ENCODE results near the gene MTHFSD. TPM values are rescaled to one million over a fixed set of nuclear protein-coding genes. Genes with fewer than 3 reads are reported as not detected.

MTHFSD gene
- total and polyA plus RNA-seq, 10 donors = 9.1 to 32.1 (median 18.0) TPM

- Histone ChIP-seq H3K4me3 (no peak overlapping the region), H3K4me1 (no peaks in the 10 kb centered on the region), H3K9me3 (no peaks in the 10 kb centered on the region), H3K36me3 (no peaks in the 10 kb centered on the region), H3K27ac (no peak overlapping the region), H3K27me3 (replicated peaks in 1 of 7) (peaks cover 0 to 71% (median 17%) of the 10 kb centered on the region in 7 donors)
- intact Hi-C loops (cut with DNase I; ENCODE audit: low total_unique reads) = no loop called here
- TF ChIP-seq POLR2A (IDR thresholded peaks at IDR 0.05) (no peak), POLR2AphosphoS5 (IDR thresholded peaks at IDR 0.05) (no peak), CTCF (IDR thresholded peaks at IDR 0.05 in 8 of 11, conservative IDR thresholded peaks at IDR 0.05 in 3 of 11) (no peak)
- no peak for DNase-seq
- WGBS, 5 donors = 82 to 89% (median 82%) methylated on average over 18 of the region's 18 CpGs
Observed at GRCh38 chr16:86597126-86597879, 42.3 kb upstream of the MTHFSD start.

- H3K27ac ChIP-seq = no peak overlapping the region
- peaks cover 0 to 78% (median 18%) of the 10 kb centered on the region in 7 donors for H3K27me3 ChIP-seq (replicated peaks in 1 of 7)
- H3K36me3 ChIP-seq = no peaks in the 10 kb centered on the region
- TF ChIP-seq CTCF (IDR thresholded peaks at IDR 0.05 in 8 of 11, conservative IDR thresholded peaks at IDR 0.05 in 3 of 11) (no peak), POLR2A (IDR thresholded peaks at IDR 0.05) (no peak), POLR2AphosphoS5 (IDR thresholded peaks at IDR 0.05) (no peak)
- no peaks in the 10 kb centered on the region for H3K9me3 ChIP-seq
- H3K4me3 ChIP-seq = no peak overlapping the region
- H3K4me1 ChIP-seq = no peaks in the 10 kb centered on the region
- DNase-seq = no peak
- WGBS, 5 donors = 80 to 91% (median 85%) methylated on average over 7 to 10 of the region's 10 CpGs
- intact Hi-C loops (cut with DNase I; ENCODE audit: low total_unique reads) = no loop called here
Observed at GRCh38 chr16:86595983-86596605, 41.1 kb upstream of the MTHFSD start.

GRCh38 chr16:86594721-86595120 lies 39.7 kb upstream of the MTHFSD start:
- Histone ChIP-seq H3K4me1 (no peaks in the 10 kb centered on the region), H3K36me3 (no peaks in the 10 kb centered on the region), H3K27me3 (replicated peaks in 1 of 7) (peaks cover 0 to 89% (median 18%) of the 10 kb centered on the region in 7 donors), H3K27ac (no peak overlapping the region), H3K9me3 (no peaks in the 10 kb centered on the region), H3K4me3 (no peak overlapping the region)
- no peak for TF ChIP-seq CTCF (IDR thresholded peaks at IDR 0.05 in 8 of 11, conservative IDR thresholded peaks at IDR 0.05 in 3 of 11)
- no peak for TF ChIP-seq POLR2A (IDR thresholded peaks at IDR 0.05)
- TF ChIP-seq POLR2AphosphoS5 (IDR thresholded peaks at IDR 0.05) = no peak
- no peak for DNase-seq
- WGBS, 5 donors = 83 to 88% (median 85%) methylated on average over 8 of the region's 8 CpGs
- intact Hi-C loops (cut with DNase I; ENCODE audit: low total_unique reads) = no loop called here

- no peak overlapping the region for H3K27ac ChIP-seq
- 58 to 67% (median 61%) methylated on average over 13 of the region's 13 CpGs for WGBS, 5 donors
- no peaks in the 10 kb centered on the region for H3K9me3 ChIP-seq
- intact Hi-C loops (cut with DNase I; ENCODE audit: low total_unique reads) = no loop called here
- no peak overlapping the region for H3K4me3 ChIP-seq
- TF ChIP-seq POLR2AphosphoS5 (IDR thresholded peaks at IDR 0.05) (no peak), CTCF (IDR thresholded peaks at IDR 0.05 in 8 of 11, conservative IDR thresholded peaks at IDR 0.05 in 3 of 11) (no peak), POLR2A (IDR thresholded peaks at IDR 0.05) (no peak)
- no peaks in the 10 kb centered on the region for H3K36me3 ChIP-seq
- no peak for DNase-seq
- no peaks in the 10 kb centered on the region for H3K4me1 ChIP-seq
- peaks cover 0 to 83% (median 18%) of the 10 kb centered on the region in 7 donors for H3K27me3 ChIP-seq (replicated peaks in 1 of 7)
Observed at GRCh38 chr16:86593913-86594620, 39.0 kb upstream of the MTHFSD start.

Measured in spleen (tissue), 11 donors.